Fibroblast of villous mesenchyme (primary cell): Measurements from ENCODE around the gene METTL3. TPM values are rescaled to one million over a fixed set of nuclear protein-coding genes. Genes with fewer than 3 reads are reported as not detected.

Experiments
- DNase-seq: peaks from one replicate; pipeline ENCODE4 v3.0.0-alpha.2; 2010; ENCODE audit warnings: low read depth
- H3K4me3 ChIP-seq: 2 replicates; pipeline ENCODE4 v1.5.1; 2011; ENCODE audit warnings: low read depth, mild to moderate bottlenecking, low read length
- CTCF ChIP-seq: IDR thresholded peaks from 2 replicates; pipeline ENCODE4 v1.5.1; 2012; ENCODE audit warnings: low read depth, mild to moderate bottlenecking, low read length; ENCODE audit not compliant: insufficient read depth
- total RNA-seq: library from RNA; depleted of rRNA; stranded (reverse); fragments of >200 nt; gene quantifications from 2 replicates; pipeline ENCODE4 v1.2.3, GENCODE V29; 2012

METTL3 gene
- total RNA-seq, 1 donor = 51.8 TPM

DNA sequence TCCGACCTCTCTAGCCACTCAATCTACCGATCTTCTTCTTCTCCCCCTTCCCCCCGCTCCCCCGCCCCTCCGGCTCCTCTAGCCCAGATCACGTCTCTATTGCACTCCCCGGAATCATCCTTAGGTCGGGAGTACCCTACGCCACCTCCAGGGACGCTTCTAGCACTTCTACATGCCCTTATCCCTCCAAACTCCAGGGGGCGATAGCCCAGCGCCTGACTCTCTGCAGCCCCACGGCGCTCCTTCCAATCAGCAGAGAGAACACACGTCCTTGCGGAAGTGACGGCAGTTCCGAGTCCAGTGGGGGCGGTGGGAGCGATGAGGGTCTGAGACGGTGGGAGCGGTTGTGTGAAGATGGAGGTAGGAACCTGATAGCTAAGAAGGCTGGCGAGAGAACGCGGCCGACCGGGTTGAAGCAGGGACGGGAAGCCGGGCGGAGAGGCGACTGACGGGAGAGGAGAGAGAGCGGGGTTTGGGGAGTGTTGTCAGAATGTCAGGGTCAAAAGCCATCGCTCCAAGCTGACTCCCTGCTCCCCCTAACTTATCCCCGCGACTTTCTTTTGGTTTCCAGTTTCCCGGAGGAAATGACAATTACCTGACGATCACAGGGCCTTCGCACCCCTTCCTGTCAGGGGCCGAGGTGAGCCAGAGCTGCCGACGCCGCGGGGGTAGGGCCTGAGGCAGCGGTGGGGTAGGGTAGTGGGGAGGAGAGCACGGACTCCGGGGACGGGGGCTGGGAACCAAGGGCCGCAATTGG, 34.0 kb downstream of the METTL3 start, which contains the start of the genes RAB2B and TOX4:
TSS of gene RAB2B (minus strand) at position 35 of the 757 bp plus-strand sequence. CDS start 87 bp downstream, outside the sequence.
TSS of gene TOX4 (plus strand) at position 271 of the 757 bp plus-strand sequence. CDS start at position 355, 84 bp downstream.
- H3K4me3 ChIP-seq = peak within 1 kb of the TSS; percentile 98
- TF ChIP-seq CTCF = peak; percentile 100
- peak; percentile 99 for DNase-seq

DNA sequence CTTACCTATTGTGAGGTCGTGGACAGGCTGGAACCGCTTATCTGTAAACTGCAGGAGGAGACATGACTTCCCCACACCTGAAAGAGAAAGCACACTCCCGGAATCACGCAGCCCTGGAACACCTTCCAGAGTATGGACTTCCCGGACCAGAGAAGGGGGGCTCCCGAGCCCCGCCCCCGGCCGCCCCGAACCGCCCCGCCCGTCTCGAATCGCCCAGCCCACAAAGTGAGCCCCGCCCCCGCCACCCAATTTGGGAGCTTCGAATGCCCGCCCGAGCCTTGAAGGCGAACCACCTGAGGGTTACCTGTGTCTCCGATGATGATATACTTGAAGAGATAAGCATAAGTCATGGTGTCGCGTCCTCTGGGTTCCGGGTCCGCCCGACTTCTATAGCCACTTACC, 34.6 kb downstream of the METTL3 start:
- peak; percentile 71 for DNase-seq
- H3K4me3 ChIP-seq = peak overlapping the region; percentile 98
- TF ChIP-seq CTCF = no peak

DNA sequence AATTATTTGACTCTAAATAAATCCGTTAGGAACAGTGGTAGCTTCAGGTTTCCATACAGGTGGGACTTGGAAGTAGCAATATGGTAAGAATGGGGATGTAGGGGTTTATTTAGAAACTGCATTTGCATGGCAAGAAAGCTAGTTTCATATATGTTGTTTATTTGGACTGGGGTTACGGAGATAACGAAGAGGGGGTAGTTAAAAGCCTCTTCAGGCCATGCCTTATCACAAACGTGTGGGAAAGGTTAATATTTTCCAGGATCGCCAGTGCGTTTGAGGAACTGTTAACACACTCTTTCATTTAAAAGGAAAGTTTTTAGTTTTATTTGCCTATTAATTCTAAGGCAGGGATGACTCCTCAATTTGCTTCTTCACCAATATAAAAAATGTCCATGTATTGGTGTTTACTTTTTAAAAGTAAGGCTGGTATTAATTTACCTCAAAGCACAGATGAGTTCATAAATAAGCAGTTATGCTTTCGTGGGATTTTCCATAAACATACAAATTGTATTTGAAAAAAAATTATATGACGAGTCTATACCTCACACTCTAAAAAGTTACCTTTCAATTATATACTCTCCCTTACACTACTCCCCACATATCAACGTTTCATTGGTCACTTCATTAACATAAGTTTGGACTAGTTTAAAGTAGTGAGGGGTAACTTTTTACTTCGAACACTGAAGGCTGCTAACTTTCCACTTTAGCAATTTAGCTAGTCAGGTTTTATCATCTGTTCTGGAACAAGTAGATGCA, 35.2 kb downstream of the METTL3 start:
- peak overlapping the region; percentile 98 for H3K4me3 ChIP-seq
- TF ChIP-seq CTCF = no peak
- no peak for DNase-seq

- H3K4me3 ChIP-seq = no peak overlapping the region
- no peak for TF ChIP-seq CTCF
- peak; percentile 61 for DNase-seq
These were observed 43.5 kb downstream of the METTL3 start for GRCh38 chr14:21467616-21468015.

DNA sequence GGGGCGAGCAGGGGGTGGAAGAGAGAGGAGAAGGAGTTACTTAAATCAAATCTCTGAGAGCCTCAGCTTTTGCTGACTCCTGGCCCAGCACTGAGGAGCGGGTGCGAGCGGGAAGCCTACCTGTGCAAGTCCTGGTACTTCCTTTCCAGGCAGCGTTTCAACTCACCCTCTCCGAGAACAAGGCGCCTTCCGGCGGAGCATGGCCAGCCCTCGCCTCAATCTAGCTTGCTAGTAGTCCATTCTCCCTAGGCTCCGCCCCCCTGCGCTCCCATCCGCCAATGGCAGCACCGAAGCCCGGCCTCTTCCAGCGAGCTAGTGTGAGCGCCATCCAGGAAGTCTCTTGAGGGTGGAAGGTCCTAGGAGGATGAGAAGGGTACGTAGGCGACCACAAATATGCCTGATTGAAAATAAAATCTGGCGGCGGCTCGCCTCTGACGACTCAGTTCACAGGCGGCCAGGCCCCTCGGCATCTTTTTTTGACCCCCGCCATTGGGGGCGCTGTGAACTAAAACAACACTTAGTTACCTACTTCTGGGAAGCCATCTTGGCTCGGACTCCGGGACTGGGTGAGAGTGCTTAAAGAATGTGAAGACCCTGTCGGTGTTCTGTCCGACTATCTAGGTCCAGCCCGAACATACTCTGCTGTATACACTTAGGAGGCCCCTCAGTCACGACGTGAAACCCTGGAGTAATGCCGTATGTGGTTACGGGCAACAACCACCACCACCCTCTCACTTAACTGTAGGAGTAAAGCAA, 55.0 kb downstream of the METTL3 start, which contains the start of gene CHD8:
TSS of gene CHD8 (minus strand) at position 212 of the 756 bp plus-strand sequence. CDS start 24,480 bp downstream, outside the sequence.
- peak; percentile 100 for DNase-seq
- peak within 1 kb of the TSS; percentile 96 for H3K4me3 ChIP-seq
- TF ChIP-seq CTCF = peak; percentile 49

GRCh38 chr14:21455592-21455911, 55.6 kb downstream of the METTL3 start:
- peak overlapping the region; percentile 96 for H3K4me3 ChIP-seq
- TF ChIP-seq CTCF = no peak
- DNase-seq = peak; percentile 25
